ENCODE measurements around the gene PRR33. TPM values are rescaled to one million over a fixed set of nuclear protein-coding genes. Genes with fewer than 3 reads are reported as not detected.

PRR33 gene
- total RNA-seq, 1 experiment from 2014 or later: not detected

GRCh38 chr11:1881442-1882264, 10.0 kb downstream of the PRR33 start:
- H3K4me2 ChIP-seq (ENCODE audit: low read length): no peak overlapping the region
- no peaks in the 10 kb centered on the region for H3K9me2 ChIP-seq (replicated peaks; ENCODE audit: low read length)
- DNase-seq (no peak), ATAC-seq (no peak)
- BruUV-seq (replicated peaks): no TSS peak
- no peaks in the 10 kb centered on the region for H3F3A ChIP-seq (ENCODE audit: low read length, unreplicated experiment)
- no peaks in the 10 kb centered on the region for H3K4me1 ChIP-seq (ENCODE audit: insufficient read depth, low read length)
- no peaks in the 10 kb centered on the region for H3K9me3 ChIP-seq (ENCODE audit: low read length)
- H4K20me1 ChIP-seq (ENCODE audit: low read length): no peaks in the 10 kb centered on the region
- H3K9ac ChIP-seq (ENCODE audit: low read length): no peak overlapping the region
- TF ChIP-seq, protein P1, sequence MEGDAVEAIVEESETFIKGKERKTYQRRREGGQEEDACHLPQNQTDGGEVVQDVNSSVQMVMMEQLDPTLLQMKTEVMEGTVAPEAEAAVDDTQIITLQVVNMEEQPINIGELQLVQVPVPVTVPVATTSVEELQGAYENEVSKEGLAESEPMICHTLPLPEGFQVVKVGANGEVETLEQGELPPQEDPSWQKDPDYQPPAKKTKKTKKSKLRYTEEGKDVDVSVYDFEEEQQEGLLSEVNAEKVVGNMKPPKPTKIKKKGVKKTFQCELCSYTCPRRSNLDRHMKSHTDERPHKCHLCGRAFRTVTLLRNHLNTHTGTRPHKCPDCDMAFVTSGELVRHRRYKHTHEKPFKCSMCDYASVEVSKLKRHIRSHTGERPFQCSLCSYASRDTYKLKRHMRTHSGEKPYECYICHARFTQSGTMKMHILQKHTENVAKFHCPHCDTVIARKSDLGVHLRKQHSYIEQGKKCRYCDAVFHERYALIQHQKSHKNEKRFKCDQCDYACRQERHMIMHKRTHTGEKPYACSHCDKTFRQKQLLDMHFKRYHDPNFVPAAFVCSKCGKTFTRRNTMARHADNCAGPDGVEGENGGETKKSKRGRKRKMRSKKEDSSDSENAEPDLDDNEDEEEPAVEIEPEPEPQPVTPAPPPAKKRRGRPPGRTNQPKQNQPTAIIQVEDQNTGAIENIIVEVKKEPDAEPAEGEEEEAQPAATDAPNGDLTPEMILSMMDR (conservative IDR thresholded peaks at IDR 0.05; ENCODE audit: low read depth, low read length): no peak
- TF ChIP-seq EZH2phosphoT487 (IDR thresholded peaks at IDR 0.05; ENCODE audit: borderline replicate concordance, low read length) (no peak), EZH2 (IDR thresholded peaks at IDR 0.05; ENCODE audit: low read length, unreplicated experiment) (no peak)
- no peak overlapping the region for H3K27ac ChIP-seq (ENCODE audit: low read length)
- POLR2A ChIA-PET (ENCODE audit: unreplicated experiment): no interaction called here
- no peaks in the 10 kb centered on the region; the same call in 1 of the 2 replicates for H3K27me3 ChIP-seq (ENCODE audit: low read length)
- no peaks in the 10 kb centered on the region for H3K36me3 ChIP-seq (ENCODE audit: low read depth, low read length)
- H2AFZ ChIP-seq (ENCODE audit: low read length): no peak overlapping the region
- no peaks in the 10 kb centered on the region for H3K79me2 ChIP-seq (ENCODE audit: low read length)
- CTCF ChIA-PET: interaction anchor here (0.6 to 1.3 kb wide), 10 partner anchors 24 to 272 kb away, joined by 3 to 28 read pairs (median 4); no protein-coding TSS in a partner anchor
- intact Hi-C loops (cut with micrococcal nuclease): no loop called here
- no peak overlapping the region for H3K4me3 ChIP-seq (ENCODE audit: low read length)

DNA sequence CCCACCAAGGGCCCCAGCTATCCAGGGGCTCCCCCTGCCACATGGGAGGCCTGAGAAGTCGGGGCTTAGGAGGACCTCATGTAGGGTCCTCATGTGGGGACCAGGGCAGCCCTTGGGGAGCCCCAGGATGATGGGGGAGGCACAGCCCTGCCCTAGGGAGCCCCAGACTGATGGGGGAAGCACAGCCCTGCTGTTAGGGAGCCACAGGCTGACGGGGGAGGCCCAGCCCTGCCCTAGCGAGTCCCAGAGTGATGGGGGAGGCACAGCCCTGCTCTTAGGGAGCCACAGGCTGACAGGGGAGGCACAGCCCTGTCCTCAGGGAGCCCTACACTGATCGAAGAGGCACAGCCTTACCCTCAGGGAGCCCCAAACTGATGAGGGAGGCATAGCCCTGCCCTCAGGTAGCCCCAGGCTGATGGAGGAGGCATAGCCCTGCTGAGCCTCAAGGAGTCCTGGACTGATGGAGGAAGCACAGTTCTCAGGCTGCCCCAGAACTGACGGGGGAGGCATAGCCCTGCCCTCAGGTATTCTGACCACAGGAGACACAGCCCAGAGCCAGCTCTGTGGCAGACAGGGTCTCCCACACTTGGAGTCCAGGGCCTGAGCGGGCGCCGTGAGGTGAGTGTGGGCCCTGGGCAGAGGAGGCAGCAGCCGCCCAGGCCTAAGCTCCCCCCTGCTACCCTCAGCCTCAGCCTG, 10.8 kb downstream of the PRR33 start:
- no peaks in the 10 kb centered on the region for H3K9me3 ChIP-seq (ENCODE audit: low read length)
- no peak overlapping the region for H2AFZ ChIP-seq (ENCODE audit: low read length)
- H3K9ac ChIP-seq (ENCODE audit: low read length): no peak overlapping the region
- H3K27me3 ChIP-seq (ENCODE audit: low read length): no peaks in the 10 kb centered on the region; the same call in 1 of the 2 replicates
- TF ChIP-seq, protein P1 (conservative IDR thresholded peaks at IDR 0.05; ENCODE audit: low read depth, low read length): no peak
- TF ChIP-seq EZH2 (IDR thresholded peaks at IDR 0.05; ENCODE audit: low read length, unreplicated experiment): no peak
- TF ChIP-seq EZH2phosphoT487 (IDR thresholded peaks at IDR 0.05; ENCODE audit: borderline replicate concordance, low read length): no peak
- no peak overlapping the region for H3K4me3 ChIP-seq (ENCODE audit: low read length)
- no peaks in the 10 kb centered on the region for H3K79me2 ChIP-seq (ENCODE audit: low read length)
- intact Hi-C loops (cut with micrococcal nuclease): no loop called here
- CTCF ChIA-PET: interaction anchor here (1.1 kb wide), 1 partner anchor 271 kb away, joined by 4 read pairs; no protein-coding TSS in a partner anchor
- H3K4me2 ChIP-seq (ENCODE audit: low read length): no peak overlapping the region
- H4K20me1 ChIP-seq (ENCODE audit: low read length): no peaks in the 10 kb centered on the region
- no peaks in the 10 kb centered on the region for H3K4me1 ChIP-seq (ENCODE audit: insufficient read depth, low read length)
- no TSS peak for BruUV-seq (replicated peaks)
- no peaks in the 10 kb centered on the region for H3K36me3 ChIP-seq (ENCODE audit: low read depth, low read length)
- no peak for ATAC-seq
- no peaks in the 10 kb centered on the region for H3K9me2 ChIP-seq (replicated peaks; ENCODE audit: low read length)
- H3F3A ChIP-seq (ENCODE audit: low read length, unreplicated experiment): no peaks in the 10 kb centered on the region
- no peak overlapping the region for H3K27ac ChIP-seq (ENCODE audit: low read length)
- no peak for DNase-seq
- POLR2A ChIA-PET (ENCODE audit: unreplicated experiment): no interaction called here
